Measurements from ENCODE around the gene ANKRD11. TPM values are rescaled to one million over a fixed set of nuclear protein-coding genes. Genes with fewer than 3 reads are reported as not detected.
A peak's percentile ranks its signal among the peaks of the same experiment; 100 is the strongest.
"Not testable (repeated sequence)": the region's sequence is repeated elsewhere in the genome, so short reads cannot be mapped to it uniquely, and the experiment has no call there.

The ANKRD11 gene
- total RNA-seq, 1 experiment from 2014 or later: 266 TPM

DNA sequence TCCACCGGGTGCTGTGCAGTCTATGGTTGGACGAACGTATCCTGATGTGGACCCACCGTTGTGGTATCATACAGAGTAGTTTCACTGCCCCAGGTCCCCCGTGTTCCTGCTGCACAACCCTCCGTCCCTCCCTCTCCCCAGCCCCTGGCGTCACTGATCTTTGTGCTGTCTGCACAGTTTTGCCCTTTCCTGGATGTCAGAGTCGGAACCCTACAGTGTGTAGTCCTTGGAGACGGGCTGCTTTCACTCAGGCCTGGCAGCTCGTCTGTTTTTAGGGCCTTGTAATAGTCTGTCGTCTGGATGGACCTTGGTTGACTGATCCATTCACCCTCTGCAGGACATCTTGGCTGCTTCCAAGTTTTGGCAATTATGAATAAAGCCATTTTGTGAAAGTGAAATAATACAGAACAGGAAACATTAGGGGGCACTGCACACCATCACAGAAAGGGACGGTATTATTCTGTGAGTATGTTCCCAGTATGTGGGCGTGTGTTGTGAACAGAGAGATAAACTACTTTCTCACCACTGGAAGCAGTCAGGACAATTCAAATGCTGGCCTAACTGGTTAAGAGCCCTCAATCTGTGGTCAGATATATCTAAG, 156.9 kb downstream of the ANKRD11 start:
- H3K36me3 ChIP-seq (ENCODE audit: control insufficient read depth in 1 of 2, insufficient read depth in 2 of 2, low read length in 2 of 2); H3K9me3 ChIP-seq (ENCODE audit: control insufficient read depth in 1 of 2, insufficient read depth in 1 of 2, low read depth in 1 of 2, low read length in 2 of 2); H3K9ac ChIP-seq (ENCODE audit: low read length); POLR2A ChIA-PET; H2AFZ ChIP-seq (ENCODE audit: low read depth, low read length, poor library complexity, severe bottlenecking); H4K20me1 ChIP-seq (ENCODE audit: insufficient read depth); H3K4me3 ChIP-seq (replicated peaks in 1 of 2; ENCODE audit: low read depth in 1 of 2, low read length in 2 of 2); BruUV-seq (replicated peaks); H3K9me2 ChIP-seq (ENCODE audit: insufficient read depth); DNase-seq (ENCODE audit: low read depth, low spot score); RAD21 ChIA-PET (ENCODE audit: low non-redundant PET in 1 of 2, low total read pairs in 2 of 2, uncharacterized antibody in 2 of 2, unreplicated experiment in 2 of 2); H3K27me3 ChIP-seq (ENCODE audit: insufficient read depth, low read length): not testable (repeated sequence)
- ATAC-seq: peak; percentile 48
- Histone ChIP-seq H3K27ac (ENCODE audit: low read depth, low read length) (peak overlapping the region; percentile 4; the same call in 1 of the 2 replicates), H3K79me2 (ENCODE audit: insufficient read depth, low read length) (peaks cover 100% of the 10 kb centered on the region), H3K4me1 (ENCODE audit: control insufficient read depth in 1 of 2, insufficient read depth in 2 of 2, low read length in 2 of 2) (peaks cover 62 to 78% of the 10 kb centered on the region in 2 experiments), H3K4me2 (ENCODE audit: low read length) (peak overlapping the region; percentile 20)
- intact Hi-C loops (cut with micrococcal nuclease): loop anchor here (5.0 kb wide), 1 partner anchor 154 kb away; no protein-coding TSS in a partner anchor
- TF ChIP-seq, protein P1, sequence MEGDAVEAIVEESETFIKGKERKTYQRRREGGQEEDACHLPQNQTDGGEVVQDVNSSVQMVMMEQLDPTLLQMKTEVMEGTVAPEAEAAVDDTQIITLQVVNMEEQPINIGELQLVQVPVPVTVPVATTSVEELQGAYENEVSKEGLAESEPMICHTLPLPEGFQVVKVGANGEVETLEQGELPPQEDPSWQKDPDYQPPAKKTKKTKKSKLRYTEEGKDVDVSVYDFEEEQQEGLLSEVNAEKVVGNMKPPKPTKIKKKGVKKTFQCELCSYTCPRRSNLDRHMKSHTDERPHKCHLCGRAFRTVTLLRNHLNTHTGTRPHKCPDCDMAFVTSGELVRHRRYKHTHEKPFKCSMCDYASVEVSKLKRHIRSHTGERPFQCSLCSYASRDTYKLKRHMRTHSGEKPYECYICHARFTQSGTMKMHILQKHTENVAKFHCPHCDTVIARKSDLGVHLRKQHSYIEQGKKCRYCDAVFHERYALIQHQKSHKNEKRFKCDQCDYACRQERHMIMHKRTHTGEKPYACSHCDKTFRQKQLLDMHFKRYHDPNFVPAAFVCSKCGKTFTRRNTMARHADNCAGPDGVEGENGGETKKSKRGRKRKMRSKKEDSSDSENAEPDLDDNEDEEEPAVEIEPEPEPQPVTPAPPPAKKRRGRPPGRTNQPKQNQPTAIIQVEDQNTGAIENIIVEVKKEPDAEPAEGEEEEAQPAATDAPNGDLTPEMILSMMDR (IDR thresholded peaks at IDR 0.05 in 2 of 3, conservative IDR thresholded peaks at IDR 0.05 in 1 of 3; ENCODE audit: borderline replicate concordance in 1 of 3, insufficient read depth in 1 of 3, low read depth in 2 of 3, low read length in 2 of 3): peak in 2 of 3 experiments; percentile 51 to 67; a peak in 4 of 6 replicates
- CTCF ChIA-PET: interaction anchor here (0.8 kb wide), 1 partner anchor 224 kb away, joined by 3 read pairs; no protein-coding TSS in a partner anchor

- ATAC-seq (no peak), DNase-seq (ENCODE audit: low read depth, low spot score) (no peak)
- RAD21 ChIA-PET (ENCODE audit: low non-redundant PET in 1 of 2, low total read pairs in 2 of 2, uncharacterized antibody in 2 of 2, unreplicated experiment in 2 of 2): no interaction called here
- CTCF ChIA-PET: interaction anchor here (0.8 kb wide), 1 partner anchor 224 kb away, joined by 3 read pairs; no protein-coding TSS in a partner anchor
- Histone ChIP-seq H3K79me2 (ENCODE audit: insufficient read depth, low read length) (peaks cover 100% of the 10 kb centered on the region), H3K4me1 (ENCODE audit: control insufficient read depth in 1 of 2, insufficient read depth in 2 of 2, low read length in 2 of 2) (peaks cover 68 to 84% of the 10 kb centered on the region in 2 experiments), H3K27ac (ENCODE audit: low read depth, low read length) (no peak overlapping the region), H3K27me3 (ENCODE audit: insufficient read depth, low read length) (no peaks in the 10 kb centered on the region), H3K9me3 (ENCODE audit: control insufficient read depth in 1 of 2, insufficient read depth in 1 of 2, low read depth in 1 of 2, low read length in 2 of 2) (no peaks in the 10 kb centered on the region), H3K4me3 (replicated peaks in 1 of 2; ENCODE audit: low read depth in 1 of 2, low read length in 2 of 2) (no peak overlapping the region), H3K9me2 (ENCODE audit: insufficient read depth) (no peaks in the 10 kb centered on the region), H2AFZ (ENCODE audit: low read depth, low read length, poor library complexity, severe bottlenecking) (no peak overlapping the region), H3K9ac (ENCODE audit: low read length) (no peak overlapping the region), H3K4me2 (ENCODE audit: low read length) (no peak overlapping the region), H4K20me1 (ENCODE audit: insufficient read depth) (peaks cover 3% of the 10 kb centered on the region; the same call in 1 of the 2 replicates), H3K36me3 (ENCODE audit: control insufficient read depth in 1 of 2, insufficient read depth in 2 of 2, low read length in 2 of 2) (peaks cover 0 to 3% of the 10 kb centered on the region in 2 experiments; a peak in 1 of 4 replicates)
- TF ChIP-seq CBX3 (IDR thresholded peaks at IDR 0.05; ENCODE audit: low read depth) (no peak), POLR2AphosphoS5 (IDR thresholded peaks at IDR 0.05; ENCODE audit: low read depth, low read length) (no peak)
- TF ChIP-seq, protein P2, sequence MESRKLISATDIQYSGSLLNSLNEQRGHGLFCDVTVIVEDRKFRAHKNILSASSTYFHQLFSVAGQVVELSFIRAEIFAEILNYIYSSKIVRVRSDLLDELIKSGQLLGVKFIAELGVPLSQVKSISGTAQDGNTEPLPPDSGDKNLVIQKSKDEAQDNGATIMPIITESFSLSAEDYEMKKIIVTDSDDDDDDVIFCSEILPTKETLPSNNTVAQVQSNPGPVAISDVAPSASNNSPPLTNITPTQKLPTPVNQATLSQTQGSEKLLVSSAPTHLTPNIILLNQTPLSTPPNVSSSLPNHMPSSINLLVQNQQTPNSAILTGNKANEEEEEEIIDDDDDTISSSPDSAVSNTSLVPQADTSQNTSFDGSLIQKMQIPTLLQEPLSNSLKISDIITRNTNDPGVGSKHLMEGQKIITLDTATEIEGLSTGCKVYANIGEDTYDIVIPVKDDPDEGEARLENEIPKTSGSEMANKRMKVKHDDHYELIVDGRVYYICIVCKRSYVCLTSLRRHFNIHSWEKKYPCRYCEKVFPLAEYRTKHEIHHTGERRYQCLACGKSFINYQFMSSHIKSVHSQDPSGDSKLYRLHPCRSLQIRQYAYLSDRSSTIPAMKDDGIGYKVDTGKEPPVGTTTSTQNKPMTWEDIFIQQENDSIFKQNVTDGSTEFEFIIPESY (IDR thresholded peaks at IDR 0.05; ENCODE audit: extremely low read depth, insufficient replicate concordance, low read length): no peak
- intact Hi-C loops (cut with micrococcal nuclease): loop anchor here (5.0 kb wide), 1 partner anchor 154 kb away; no protein-coding TSS in a partner anchor
- no TSS peak for BruUV-seq (replicated peaks)
- POLR2A ChIA-PET: no interaction called here
Measured at GRCh38 chr16:89332902-89333245, 157.5 kb downstream of the ANKRD11 start.

Measured in HCT116 (cell line).